Measurements from ENCODE around the gene KDM3A.
A peak's percentile ranks its signal among the peaks of the same experiment; 100 is the strongest.
"Not testable (repeated sequence)": the region's sequence is repeated elsewhere in the genome, so short reads cannot be mapped to it uniquely, and the experiment has no call there.

KDM3A gene

GRCh38 chr2:86485103-86485502 is 43.9 kb downstream of the KDM3A start:
- TF ChIP-seq POLR2AphosphoS5 (IDR thresholded peaks at IDR 0.05; ENCODE audit: low read depth, low read length), result no peak
- no peak for TF ChIP-seq POLR2A (IDR thresholded peaks at IDR 0.05; ENCODE audit: low read depth, low read length)
- no peak for TF ChIP-seq TAF1 (IDR thresholded peaks at IDR 0.05; ENCODE audit: borderline replicate concordance, low read depth, low read length)
- DNase-seq (ENCODE audit: insufficient read length) (no peak), FAIRE-seq (no peak)

GRCh38 chr2:86485802-86486201 is 44.6 kb downstream of the KDM3A start:
- FAIRE-seq, result no peak
- no peak for DNase-seq (ENCODE audit: insufficient read length)
- TF ChIP-seq POLR2AphosphoS5 (IDR thresholded peaks at IDR 0.05; ENCODE audit: low read depth, low read length) (no peak), POLR2A (IDR thresholded peaks at IDR 0.05; ENCODE audit: low read depth, low read length) (no peak), TAF1 (IDR thresholded peaks at IDR 0.05; ENCODE audit: borderline replicate concordance, low read depth, low read length) (no peak)

DNA sequence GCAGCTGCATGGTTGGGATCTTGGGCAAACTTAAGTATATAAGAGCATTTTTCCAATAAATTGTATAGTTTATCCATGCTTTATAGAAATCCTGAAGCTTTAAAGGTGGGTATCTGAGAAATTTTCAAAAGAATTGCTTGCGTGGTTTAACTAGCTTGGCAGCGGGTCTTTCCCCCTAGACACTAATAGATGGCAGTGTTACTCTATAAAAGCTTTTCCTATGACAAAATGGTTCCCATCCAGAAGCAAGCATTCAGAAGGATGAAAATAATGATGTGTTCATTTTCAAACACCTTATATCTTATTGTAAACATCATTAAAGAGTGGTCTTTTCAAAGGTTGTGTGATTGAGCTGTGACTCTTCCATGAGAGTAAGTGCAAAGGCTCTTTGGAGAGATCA is 45.9 kb downstream of the KDM3A start:
- TF ChIP-seq POLR2AphosphoS5 (IDR thresholded peaks at IDR 0.05; ENCODE audit: low read depth, low read length), result no peak
- TF ChIP-seq TAF1 (IDR thresholded peaks at IDR 0.05; ENCODE audit: borderline replicate concordance, low read depth, low read length), result no peak
- TF ChIP-seq POLR2A (IDR thresholded peaks at IDR 0.05; ENCODE audit: low read depth, low read length), result no peak
- DNase-seq (ENCODE audit: insufficient read length) (no peak), FAIRE-seq (no peak)

- DNase-seq (ENCODE audit: insufficient read length) (no peak), FAIRE-seq (no peak)
- no peak for TF ChIP-seq POLR2A (IDR thresholded peaks at IDR 0.05; ENCODE audit: low read depth, low read length)
- 0 out of 2 replicates have a peak, but pooled peaks have one; percentile 48 for TF ChIP-seq POLR2AphosphoS5 (IDR thresholded peaks at IDR 0.05; ENCODE audit: low read depth, low read length)
- no peak for TF ChIP-seq TAF1 (IDR thresholded peaks at IDR 0.05; ENCODE audit: borderline replicate concordance, low read depth, low read length)
Measured at GRCh38 chr2:86488561-86489250, 47.5 kb downstream of the KDM3A start.

DNA sequence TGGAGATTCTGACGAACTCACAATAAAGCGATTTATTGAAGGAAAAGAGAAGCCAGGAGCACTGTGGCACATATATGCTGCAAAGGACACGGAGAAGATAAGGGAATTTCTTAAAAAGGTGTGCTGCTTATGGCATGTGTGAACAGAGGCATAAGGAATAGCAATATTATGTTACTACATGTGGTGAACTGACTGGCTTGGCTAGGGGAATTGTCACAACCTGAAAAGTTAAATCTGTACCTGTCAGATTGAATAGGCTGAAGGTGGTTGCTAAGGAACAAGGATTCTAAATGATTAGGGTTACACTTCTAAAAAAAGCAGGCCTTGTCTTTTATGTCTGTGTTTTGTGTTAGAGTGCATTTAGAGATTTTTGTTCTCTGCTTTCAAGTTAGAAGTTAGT is 48.4 kb downstream of the KDM3A start:
- no peak for DNase-seq (ENCODE audit: insufficient read length)
- TF ChIP-seq POLR2A (IDR thresholded peaks at IDR 0.05; ENCODE audit: low read depth, low read length) (no peak), POLR2AphosphoS5 (IDR thresholded peaks at IDR 0.05; ENCODE audit: low read depth, low read length) (peak; percentile 29; the same call in 1 of the 2 replicates), TAF1 (IDR thresholded peaks at IDR 0.05; ENCODE audit: borderline replicate concordance, low read depth, low read length) (no peak)
- FAIRE-seq, result no peak

- DNase-seq (ENCODE audit: insufficient read length) (no peak), FAIRE-seq (no peak)
- no peak for TF ChIP-seq POLR2AphosphoS5 (IDR thresholded peaks at IDR 0.05; ENCODE audit: low read depth, low read length)
- no peak for TF ChIP-seq POLR2A (IDR thresholded peaks at IDR 0.05; ENCODE audit: low read depth, low read length)
Measured at GRCh38 chr2:86490245-86490644, 49.1 kb downstream of the KDM3A start.

DNA sequence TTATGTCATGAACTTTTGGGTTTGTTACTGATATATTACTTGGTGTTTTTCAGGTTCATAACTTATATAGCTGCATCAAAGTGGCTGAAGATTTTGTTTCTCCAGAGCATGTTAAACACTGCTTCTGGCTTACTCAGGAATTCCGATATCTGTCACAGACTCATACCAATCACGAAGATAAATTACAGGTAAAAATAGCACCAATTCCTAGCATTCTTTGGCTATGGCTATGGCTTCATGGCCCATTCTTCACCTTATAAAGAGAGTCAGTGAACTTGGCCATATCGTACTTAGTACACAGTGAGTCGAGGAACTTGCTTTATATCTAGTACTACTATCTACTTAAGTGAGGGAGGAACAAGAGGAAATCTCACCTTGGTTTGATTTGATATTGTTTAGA is 49.9 kb downstream of the KDM3A start:
- FAIRE-seq (no peak), DNase-seq (ENCODE audit: insufficient read length) (no peak)
- no peak for TF ChIP-seq POLR2AphosphoS5 (IDR thresholded peaks at IDR 0.05; ENCODE audit: low read depth, low read length)
- TF ChIP-seq POLR2A (IDR thresholded peaks at IDR 0.05; ENCODE audit: low read depth, low read length), result no peak
- no peak for TF ChIP-seq TAF1 (IDR thresholded peaks at IDR 0.05; ENCODE audit: borderline replicate concordance, low read depth, low read length)

DNA sequence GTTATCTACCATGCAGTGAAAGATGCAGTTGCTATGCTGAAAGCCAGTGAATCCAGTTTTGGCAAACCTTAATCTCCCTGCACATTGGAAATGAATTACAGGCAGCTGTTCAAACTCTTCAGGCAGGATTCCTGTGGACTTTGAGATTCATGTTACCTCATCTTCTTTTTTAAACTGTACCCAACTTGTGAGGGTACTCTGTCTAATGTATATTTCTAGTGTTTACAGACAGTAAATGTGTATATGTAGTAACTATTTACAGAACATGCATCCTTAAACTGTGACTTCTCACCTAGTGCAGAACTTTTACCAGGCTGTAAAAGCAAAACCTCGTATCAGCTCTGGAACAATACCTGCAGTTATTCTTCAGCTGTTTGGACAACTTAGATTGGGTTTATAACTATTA is 50.9 kb downstream of the KDM3A start:
- no peak for TF ChIP-seq POLR2A (IDR thresholded peaks at IDR 0.05; ENCODE audit: low read depth, low read length)
- no peak for TF ChIP-seq POLR2AphosphoS5 (IDR thresholded peaks at IDR 0.05; ENCODE audit: low read depth, low read length)
- TF ChIP-seq TAF1 (IDR thresholded peaks at IDR 0.05; ENCODE audit: borderline replicate concordance, low read depth, low read length), result no peak
- DNase-seq (ENCODE audit: insufficient read length) (no peak), FAIRE-seq (no peak)

DNA sequence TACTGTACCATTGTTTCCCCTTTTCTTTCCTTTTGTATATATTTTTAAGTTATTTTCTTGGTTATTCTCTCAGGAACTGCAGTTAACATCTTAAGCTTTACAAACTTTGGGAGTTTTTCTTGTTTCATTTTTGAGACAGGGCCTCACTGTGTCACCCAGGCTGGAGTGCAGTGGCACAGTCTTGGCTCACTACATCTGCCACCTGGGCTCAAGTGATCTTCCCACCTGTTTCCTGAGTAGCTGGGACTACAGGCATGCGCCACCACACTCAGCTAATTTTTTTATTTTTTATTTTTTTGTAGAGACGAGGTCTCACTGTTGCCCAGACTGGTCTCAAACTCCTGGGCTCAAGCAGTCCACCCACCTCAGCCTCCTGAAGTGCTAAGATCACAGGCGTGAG is 55.2 kb downstream of the KDM3A start:
- not testable (repeated sequence) for DNase-seq (ENCODE audit: insufficient read length); FAIRE-seq

GRCh38 chr2:86498468-86499260 is 57.5 kb downstream of the KDM3A start:
- no peak for DNase-seq (ENCODE audit: insufficient read length)
- TF ChIP-seq TAF1 (IDR thresholded peaks at IDR 0.05; ENCODE audit: borderline replicate concordance, low read depth, low read length) (no peak), POLR2AphosphoS5 (IDR thresholded peaks at IDR 0.05; ENCODE audit: low read depth, low read length) (no peak), POLR2A (IDR thresholded peaks at IDR 0.05; ENCODE audit: low read depth, low read length) (no peak)
- no peak for FAIRE-seq

DNA sequence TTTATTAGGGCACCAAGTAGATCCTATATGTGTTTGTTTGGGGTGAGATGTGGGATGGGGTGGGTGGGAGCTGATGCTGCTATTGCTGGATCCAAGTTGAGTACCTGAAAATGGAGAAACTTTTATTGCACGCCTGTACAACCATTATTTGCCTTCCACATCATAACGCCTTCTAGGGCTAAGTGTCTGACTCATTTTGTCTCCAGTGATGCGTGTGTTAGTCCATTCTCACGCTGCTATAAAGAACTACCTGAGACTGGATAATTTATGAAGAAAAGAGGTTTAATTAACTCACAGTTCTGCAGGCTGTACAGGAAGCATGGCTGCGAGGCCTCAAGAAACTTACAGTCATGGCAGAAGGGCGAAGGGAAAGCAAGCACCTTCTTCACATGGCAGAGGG is 58.2 kb downstream of the KDM3A start:
- TF ChIP-seq TAF1 (IDR thresholded peaks at IDR 0.05; ENCODE audit: borderline replicate concordance, low read depth, low read length), result no peak
- no peak for TF ChIP-seq POLR2AphosphoS5 (IDR thresholded peaks at IDR 0.05; ENCODE audit: low read depth, low read length)
- no peak for TF ChIP-seq POLR2A (IDR thresholded peaks at IDR 0.05; ENCODE audit: low read depth, low read length)
- DNase-seq (ENCODE audit: insufficient read length) (no peak), FAIRE-seq (no peak)

All from GM12892 (cell line).